ENCODE data around the gene LMTK3. TPM values are rescaled to one million over a fixed set of nuclear protein-coding genes. Genes with fewer than 3 reads are reported as not detected.

The LMTK3 gene
- total and polyA plus RNA-seq, 2 experiments from 2014 or later, result 0.22 TPM; not detected in 1

DNA sequence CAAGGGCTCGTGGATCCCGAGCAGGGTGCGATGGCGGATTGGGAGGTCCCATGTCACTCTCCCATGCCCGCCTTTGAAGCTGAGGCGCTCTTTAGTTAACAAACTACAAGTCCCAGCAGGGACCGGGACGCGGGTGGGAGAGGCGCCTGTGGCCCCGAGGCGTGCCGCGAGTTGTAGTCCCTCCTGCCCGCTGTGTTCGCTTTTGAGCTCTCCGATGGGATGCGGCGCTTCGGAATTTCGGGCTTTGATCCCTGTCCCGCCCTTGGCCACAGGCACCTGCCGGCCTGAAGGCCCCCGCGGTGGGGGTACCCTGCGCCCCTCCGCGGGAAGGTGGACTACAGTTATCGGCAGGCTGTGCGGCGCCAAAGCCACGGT lies 31.5 kb downstream of the LMTK3 start:
- peaks cover 34% of the 10 kb centered on the region for H3F3A ChIP-seq (ENCODE audit: insufficient read depth)
- in situ Hi-C loops (cut with MboI), result no loop called here
- H3K27me3 ChIP-seq (replicated peaks; ENCODE audit: insufficient read depth), result no peaks in the 10 kb centered on the region
- TF ChIP-seq EZH2 (IDR thresholded peaks at IDR 0.05; ENCODE audit: insufficient read depth, poor library complexity, severe bottlenecking) (no peak), EZH2phosphoT487 (IDR thresholded peaks at IDR 0.05; ENCODE audit: insufficient read depth, low read depth) (no peak)
- H3K4me3 ChIP-seq, result peak overlapping the region; percentile 66
- H3K9me2 ChIP-seq (ENCODE audit: insufficient read depth), result no peaks in the 10 kb centered on the region
- peak; percentile 75 for DNase-seq
- peaks cover 30% of the 10 kb centered on the region for H3K4me1 ChIP-seq (ENCODE audit: insufficient read depth)
- 6 to 8% methylated on average over 31 to 32 of the region's 32 CpGs for WGBS, 2 experiments (ENCODE audit: low coverage in 1 of 2, low lambda C conversion rate in 2 of 2, missing lambda C conversion rate in 2 of 2)
- H3K27ac ChIP-seq, result peak overlapping the region; percentile 67
- H3K9me3 ChIP-seq (ENCODE audit: low read depth), result no peaks in the 10 kb centered on the region
- H3K4me2 ChIP-seq (ENCODE audit: unreplicated experiment), result peak overlapping the region; percentile 70
- no peaks in the 10 kb centered on the region for H3K79me2 ChIP-seq (ENCODE audit: insufficient read depth)
- H3K36me3 ChIP-seq (ENCODE audit: low read depth), result peaks cover 12% of the 10 kb centered on the region; the same call in 1 of the 2 replicates
- peak overlapping the region; percentile 26; the same call in 1 of the 2 replicates for H2AFZ ChIP-seq
- no peaks in the 10 kb centered on the region for H4K20me1 ChIP-seq (ENCODE audit: insufficient read depth)
- peak overlapping the region; percentile 72 for H3K9ac ChIP-seq

DNA sequence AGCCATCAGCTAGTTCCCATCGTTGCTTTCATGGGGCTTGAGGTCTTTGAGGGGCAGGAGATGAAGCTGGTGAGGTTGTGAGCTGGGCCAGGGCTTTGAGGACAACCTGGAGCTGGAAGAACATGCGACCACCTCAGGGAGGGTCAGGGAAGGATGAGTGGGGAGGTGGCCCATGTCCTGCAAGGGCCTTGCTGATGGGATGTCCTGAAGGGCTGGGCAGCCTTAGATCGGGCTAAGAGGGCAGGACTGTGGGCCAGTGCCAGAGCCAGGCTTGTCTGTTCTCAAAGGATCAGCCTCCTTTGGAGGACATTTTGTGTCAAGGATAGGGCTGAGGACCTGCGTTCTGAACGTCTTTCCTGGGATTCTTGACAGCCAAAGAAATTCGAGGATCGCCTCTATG lies 31.9 kb downstream of the LMTK3 start:
- Histone ChIP-seq H3K4me1 (ENCODE audit: insufficient read depth) (peaks cover 30% of the 10 kb centered on the region), H3F3A (ENCODE audit: insufficient read depth) (peaks cover 34% of the 10 kb centered on the region), H3K9me2 (ENCODE audit: insufficient read depth) (no peaks in the 10 kb centered on the region), H3K9ac (peak overlapping the region; percentile 72), H2AFZ (no peak overlapping the region), H3K79me2 (ENCODE audit: insufficient read depth) (no peaks in the 10 kb centered on the region), H3K36me3 (ENCODE audit: low read depth) (peaks cover 17% of the 10 kb centered on the region), H4K20me1 (ENCODE audit: insufficient read depth) (no peaks in the 10 kb centered on the region), H3K27me3 (replicated peaks; ENCODE audit: insufficient read depth) (no peaks in the 10 kb centered on the region), H3K4me3 (peak overlapping the region; percentile 66; the same call in 1 of the 2 replicates), H3K9me3 (ENCODE audit: low read depth) (no peaks in the 10 kb centered on the region), H3K27ac (peak overlapping the region; percentile 67), H3K4me2 (ENCODE audit: unreplicated experiment) (peak overlapping the region; percentile 70)
- DNase-seq, result no peak
- 67 to 68% methylated on average over 7 of the region's 7 CpGs for WGBS, 2 experiments (ENCODE audit: low coverage in 1 of 2, low lambda C conversion rate in 2 of 2, missing lambda C conversion rate in 2 of 2)
- TF ChIP-seq EZH2phosphoT487 (IDR thresholded peaks at IDR 0.05; ENCODE audit: insufficient read depth, low read depth), result no peak
- TF ChIP-seq EZH2 (IDR thresholded peaks at IDR 0.05; ENCODE audit: insufficient read depth, poor library complexity, severe bottlenecking), result no peak
- in situ Hi-C loops (cut with MboI), result no loop called here

DNA sequence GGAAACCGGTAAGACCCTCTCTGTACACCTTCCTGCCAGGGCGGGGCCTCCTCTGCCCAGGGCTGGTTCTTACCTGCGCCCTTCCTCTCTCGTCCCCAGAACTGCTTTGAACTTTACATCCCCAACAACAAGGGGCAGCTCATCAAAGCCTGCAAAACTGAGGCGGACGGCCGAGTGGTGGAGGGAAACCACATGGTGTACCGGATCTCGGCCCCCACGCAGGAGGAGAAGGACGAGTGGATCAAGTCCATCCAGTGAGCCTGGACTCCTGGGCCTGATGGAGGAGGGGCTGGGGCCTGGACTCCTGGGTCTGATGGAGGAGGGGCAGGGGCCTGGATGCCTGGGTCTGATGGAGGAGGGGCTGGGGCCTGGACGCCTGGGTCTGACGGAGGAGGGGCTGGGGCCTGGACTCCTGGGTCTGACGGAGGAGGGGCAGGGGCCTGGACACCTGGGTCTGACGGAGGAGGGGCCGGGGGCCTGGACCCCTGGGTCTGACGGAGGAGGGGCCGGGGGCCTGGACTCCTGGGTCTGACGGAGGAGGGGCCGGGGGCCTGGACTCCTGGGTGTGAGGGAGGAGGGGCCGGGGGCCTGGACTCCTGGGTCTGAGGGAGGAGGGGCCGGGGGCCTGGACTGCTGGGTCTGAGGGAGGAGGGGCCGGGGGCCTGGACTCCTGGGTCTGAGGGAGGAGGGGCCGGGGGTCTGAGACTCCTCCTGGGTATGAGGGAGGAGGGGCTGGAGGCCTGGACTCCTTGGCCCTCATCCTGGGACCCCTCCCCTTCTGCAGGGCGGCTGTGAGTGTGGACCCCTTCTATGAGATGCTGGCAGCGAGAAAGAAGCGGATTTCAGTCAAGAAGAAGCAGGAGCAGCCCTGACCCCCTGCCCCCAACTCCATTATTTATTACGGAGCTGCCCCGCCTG lies 33.0 kb downstream of the LMTK3 start:
- Histone ChIP-seq H3F3A (ENCODE audit: insufficient read depth) (peaks cover 34% of the 10 kb centered on the region), H3K27me3 (replicated peaks; ENCODE audit: insufficient read depth) (no peaks in the 10 kb centered on the region), H3K9me3 (ENCODE audit: low read depth) (no peaks in the 10 kb centered on the region), H3K4me3 (no peak overlapping the region), H3K9me2 (ENCODE audit: insufficient read depth) (no peaks in the 10 kb centered on the region), H3K4me2 (ENCODE audit: unreplicated experiment) (no peak overlapping the region), H3K36me3 (ENCODE audit: low read depth) (peaks cover 25% of the 10 kb centered on the region), H3K79me2 (ENCODE audit: insufficient read depth) (0 out of 2 replicates have a peak, but pooled peaks cover under 1% of the 10 kb centered on the region), H3K27ac (no peak overlapping the region), H3K9ac (no peak overlapping the region), H3K4me1 (ENCODE audit: insufficient read depth) (peaks cover 30% of the 10 kb centered on the region), H2AFZ (no peak overlapping the region), H4K20me1 (ENCODE audit: insufficient read depth) (no peaks in the 10 kb centered on the region)
- TF ChIP-seq EZH2 (IDR thresholded peaks at IDR 0.05; ENCODE audit: insufficient read depth, poor library complexity, severe bottlenecking) (no peak), EZH2phosphoT487 (IDR thresholded peaks at IDR 0.05; ENCODE audit: insufficient read depth, low read depth) (no peak)
- in situ Hi-C loops (cut with MboI), result no loop called here
- no peak for DNase-seq
- 83% methylated on average over 15 to 29 of the region's 29 CpGs for WGBS, 2 experiments (ENCODE audit: low coverage in 1 of 2, low lambda C conversion rate in 2 of 2, missing lambda C conversion rate in 2 of 2)

GRCh38 chr19:48477698-48478338 lies 33.8 kb downstream of the LMTK3 start:
- Histone ChIP-seq H3K9me2 (ENCODE audit: insufficient read depth) (no peaks in the 10 kb centered on the region), H3K36me3 (ENCODE audit: low read depth) (peaks cover 33% of the 10 kb centered on the region), H3K27me3 (replicated peaks; ENCODE audit: insufficient read depth) (no peaks in the 10 kb centered on the region), H3K9ac (no peak overlapping the region), H3K9me3 (ENCODE audit: low read depth) (no peaks in the 10 kb centered on the region), H4K20me1 (ENCODE audit: insufficient read depth) (no peaks in the 10 kb centered on the region), H3K4me1 (ENCODE audit: insufficient read depth) (peaks cover 30% of the 10 kb centered on the region), H3K79me2 (ENCODE audit: insufficient read depth) (peaks cover 8% of the 10 kb centered on the region; the same call in 1 of the 2 replicates), H2AFZ (no peak overlapping the region), H3K27ac (no peak overlapping the region), H3K4me2 (ENCODE audit: unreplicated experiment) (no peak overlapping the region), H3F3A (ENCODE audit: insufficient read depth) (peaks cover 34% of the 10 kb centered on the region), H3K4me3 (no peak overlapping the region)
- DNase-seq, result no peak
- TF ChIP-seq EZH2 (IDR thresholded peaks at IDR 0.05; ENCODE audit: insufficient read depth, poor library complexity, severe bottlenecking) (no peak), EZH2phosphoT487 (IDR thresholded peaks at IDR 0.05; ENCODE audit: insufficient read depth, low read depth) (no peak)
- WGBS, 2 experiments (ENCODE audit: low coverage in 1 of 2, low lambda C conversion rate in 2 of 2, missing lambda C conversion rate in 2 of 2), result 85 to 91% methylated on average over 17 to 22 of the region's 22 CpGs
- in situ Hi-C loops (cut with MboI), result no loop called here

Measured in GM23248 (cell line).